ENCODE data around the gene HIVEP3.
A peak's percentile ranks its signal among the peaks of the same experiment; 100 is the strongest.

The HIVEP3 gene

GRCh38 chr1:41650028-41650880, 268.5 kb downstream of the HIVEP3 start:
- no peak for DNase-seq (ENCODE audit: low read depth in 3 of 3)

GRCh38 chr1:41649396-41650027, 269.2 kb downstream of the HIVEP3 start:
- no peak for DNase-seq (ENCODE audit: low read depth in 3 of 3)

- no peak for DNase-seq (ENCODE audit: low read depth in 3 of 3)
Measured at GRCh38 chr1:41648844-41649243, 269.9 kb downstream of the HIVEP3 start.

- no peak for DNase-seq (ENCODE audit: low read depth in 3 of 3)
Measured at GRCh38 chr1:41648230-41648629, 270.5 kb downstream of the HIVEP3 start.

- no peak for DNase-seq (ENCODE audit: low read depth in 3 of 3)
Measured at GRCh38 chr1:41647221-41648135, 271.2 kb downstream of the HIVEP3 start.

GRCh38 chr1:41646186-41646585, 272.5 kb downstream of the HIVEP3 start:
- no peak for DNase-seq (ENCODE audit: low read depth in 3 of 3)

- no peak for DNase-seq (ENCODE audit: low read depth in 3 of 3)
Measured at GRCh38 chr1:41645062-41645461, 273.7 kb downstream of the HIVEP3 start.

- DNase-seq (ENCODE audit: low read depth in 3 of 3): no peak
Measured at GRCh38 chr1:41642922-41643821, 275.6 kb downstream of the HIVEP3 start.

GRCh38 chr1:41641941-41642527, 276.7 kb downstream of the HIVEP3 start:
- no peak for DNase-seq (ENCODE audit: low read depth in 3 of 3)

GRCh38 chr1:41641475-41641814, 277.3 kb downstream of the HIVEP3 start:
- DNase-seq (ENCODE audit: low read depth in 3 of 3): no peak

GRCh38 chr1:41640756-41641474, 277.8 kb downstream of the HIVEP3 start:
- no peak for DNase-seq (ENCODE audit: low read depth in 3 of 3)

GRCh38 chr1:41640141-41640751, 278.5 kb downstream of the HIVEP3 start:
- no peak for DNase-seq (ENCODE audit: low read depth in 3 of 3)

- peak in 1 of 3 experiments; percentile 31 for DNase-seq (ENCODE audit: low read depth in 3 of 3)
Measured at GRCh38 chr1:41639332-41639936, 279.3 kb downstream of the HIVEP3 start.

GRCh38 chr1:41638086-41639024, 280.4 kb downstream of the HIVEP3 start:
- DNase-seq (ENCODE audit: low read depth in 3 of 3): no peak

GRCh38 chr1:41637367-41637766, 281.4 kb downstream of the HIVEP3 start:
- no peak for DNase-seq (ENCODE audit: low read depth in 3 of 3)

GRCh38 chr1:41633764-41634163, 285.0 kb downstream of the HIVEP3 start:
- DNase-seq (ENCODE audit: low read depth in 3 of 3): no peak

GRCh38 chr1:41632781-41633575, 285.7 kb downstream of the HIVEP3 start:
- DNase-seq (ENCODE audit: low read depth in 3 of 3): no peak

Data from stimulated activated CD4-positive, alpha-beta T cell treated with anti-CD3 and anti-CD28 coated beads, TNF-alpha, amount 100 ng/mL, for 4 hours (primary cell).